ENCODE measurements around the gene RELB.
A peak's percentile ranks its signal among the peaks of the same experiment; 100 is the strongest.
"Not testable (repeated sequence)": the region's sequence is repeated elsewhere in the genome, so short reads cannot be mapped to it uniquely, and the experiment has no call there.

Gene RELB

GRCh38 chr19:44993526-44993925, 7.7 kb upstream of the RELB start:
- Histone ChIP-seq H2AFZ (ENCODE audit: low read depth, low read length, severe bottlenecking) (no peak overlapping the region), H3K27ac (ENCODE audit: low read depth, low read length) (peak overlapping the region; percentile 20; the same call in 1 of the 2 replicates), H3K36me3 (ENCODE audit: low read length) (no peaks in the 10 kb centered on the region), H3K4me2 (ENCODE audit: low read depth, low read length, poor library complexity, severe bottlenecking) (no peak overlapping the region), H3K79me2 (ENCODE audit: insufficient read depth, low read length) (no peaks in the 10 kb centered on the region), H3K9me3 (ENCODE audit: insufficient read depth, low read length) (no peaks in the 10 kb centered on the region), H3F3A (ENCODE audit: insufficient read depth) (peaks cover 7% of the 10 kb centered on the region), H3K4me3 (ENCODE audit: insufficient read depth, low read length, poor library complexity, severe bottlenecking) (no peak overlapping the region), H3K9ac (ENCODE audit: low read length) (no peak overlapping the region), H4K20me1 (ENCODE audit: low read depth, low read length) (no peaks in the 10 kb centered on the region), H3K9me2 (replicated peaks; ENCODE audit: insufficient read depth, low read length) (no peaks in the 10 kb centered on the region), H3K27me3 (ENCODE audit: low read length) (no peaks in the 10 kb centered on the region)
- no peak for TF ChIP-seq EZH2phosphoT487 (conservative IDR thresholded peaks at IDR 0.05; ENCODE audit: low read length)
- TF ChIP-seq CTCF (IDR thresholded peaks at IDR 0.05; ENCODE audit: insufficient read depth, low read length, poor library complexity, severe bottlenecking) = no peak

GRCh38 chr19:44993926-44994537, 7.2 kb upstream of the RELB start:
- H3F3A ChIP-seq (ENCODE audit: insufficient read depth) = peaks cover 9% of the 10 kb centered on the region

GRCh38 chr19:44998025-44998424, 3.2 kb upstream of the RELB start:
- TF ChIP-seq CTCF (IDR thresholded peaks at IDR 0.05; ENCODE audit: insufficient read depth, low read length, poor library complexity, severe bottlenecking) (no peak), EZH2phosphoT487 (conservative IDR thresholded peaks at IDR 0.05; ENCODE audit: low read length) (no peak)
- H3K27ac ChIP-seq (ENCODE audit: low read depth, low read length) = peak overlapping the region; percentile 97
- no peak overlapping the region for H2AFZ ChIP-seq (ENCODE audit: low read depth, low read length, severe bottlenecking)
- no peak overlapping the region for H3K4me3 ChIP-seq (ENCODE audit: insufficient read depth, low read length, poor library complexity, severe bottlenecking)
- H3K9me2 ChIP-seq (replicated peaks; ENCODE audit: insufficient read depth, low read length) = no peaks in the 10 kb centered on the region
- H3K79me2 ChIP-seq (ENCODE audit: insufficient read depth, low read length) = peaks cover 9% of the 10 kb centered on the region
- peaks cover 29% of the 10 kb centered on the region for H3F3A ChIP-seq (ENCODE audit: insufficient read depth)
- H3K9ac ChIP-seq (ENCODE audit: low read length) = no peak overlapping the region
- H3K36me3 ChIP-seq (ENCODE audit: low read length) = no peaks in the 10 kb centered on the region
- no peaks in the 10 kb centered on the region for H3K27me3 ChIP-seq (ENCODE audit: low read length)
- no peak overlapping the region for H3K4me2 ChIP-seq (ENCODE audit: low read depth, low read length, poor library complexity, severe bottlenecking)
- H4K20me1 ChIP-seq (ENCODE audit: low read depth, low read length) = no peaks in the 10 kb centered on the region
- no peaks in the 10 kb centered on the region for H3K9me3 ChIP-seq (ENCODE audit: insufficient read depth, low read length)

More at GRCh38 chr19:44993926-44994537, 7.2 kb upstream of the RELB start:
- no peak overlapping the region for H2AFZ ChIP-seq (ENCODE audit: low read depth, low read length, severe bottlenecking)
- H3K9ac ChIP-seq (ENCODE audit: low read length) = no peak overlapping the region
- H3K27ac ChIP-seq (ENCODE audit: low read depth, low read length) = peak overlapping the region; percentile 54
- no peaks in the 10 kb centered on the region for H4K20me1 ChIP-seq (ENCODE audit: low read depth, low read length)
- H3K9me2 ChIP-seq (replicated peaks; ENCODE audit: insufficient read depth, low read length) = no peaks in the 10 kb centered on the region
- H3K36me3 ChIP-seq (ENCODE audit: low read length) = no peaks in the 10 kb centered on the region
- no peak overlapping the region for H3K4me2 ChIP-seq (ENCODE audit: low read depth, low read length, poor library complexity, severe bottlenecking)
- no peak for TF ChIP-seq CTCF (IDR thresholded peaks at IDR 0.05; ENCODE audit: insufficient read depth, low read length, poor library complexity, severe bottlenecking)
- H3K79me2 ChIP-seq (ENCODE audit: insufficient read depth, low read length) = no peaks in the 10 kb centered on the region
- H3K9me3 ChIP-seq (ENCODE audit: insufficient read depth, low read length) = no peaks in the 10 kb centered on the region
- no peak overlapping the region for H3K4me3 ChIP-seq (ENCODE audit: insufficient read depth, low read length, poor library complexity, severe bottlenecking)
- H3K27me3 ChIP-seq (ENCODE audit: low read length) = no peaks in the 10 kb centered on the region

DNA sequence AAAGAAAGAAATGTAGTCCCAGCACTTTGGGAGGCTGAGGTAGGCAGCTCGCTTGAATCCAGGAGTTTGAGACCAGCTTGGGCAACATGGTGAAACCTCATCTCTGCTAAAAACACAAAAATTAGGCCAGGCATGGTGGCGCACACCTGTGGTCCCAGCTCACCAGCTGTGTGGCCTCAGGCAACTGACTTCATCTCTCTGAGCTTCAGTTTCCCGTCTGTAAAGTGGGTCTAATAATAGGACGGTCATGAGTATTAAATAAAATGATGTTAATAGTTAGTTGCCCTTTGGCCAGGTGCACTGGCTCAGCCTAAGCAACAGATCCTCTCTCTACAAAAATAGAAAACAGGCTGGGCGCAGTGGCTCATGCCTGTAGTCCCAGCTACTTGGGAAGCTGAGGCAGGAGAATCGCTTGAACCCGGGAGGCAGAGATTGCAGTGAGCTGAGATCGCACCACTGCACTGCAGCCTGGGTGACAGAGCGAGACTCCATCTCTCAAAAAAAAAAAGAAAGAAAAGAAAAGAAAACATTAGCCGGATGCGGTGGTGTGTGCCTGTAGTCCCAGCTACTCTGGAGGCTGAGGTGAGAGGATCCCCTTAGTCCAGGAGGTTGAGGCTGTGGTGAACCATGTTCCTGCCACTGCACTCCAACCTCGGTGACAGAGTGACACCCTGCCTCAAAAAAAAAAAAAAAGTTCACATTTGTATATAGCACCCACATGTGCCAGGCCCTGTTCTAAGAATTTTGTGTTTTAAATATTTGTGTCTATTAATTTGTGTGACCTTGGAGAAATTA, 1.9 kb upstream of the RELB start:
- H3K9ac ChIP-seq (ENCODE audit: low read length) = peak overlapping the region; percentile 43
- H3F3A ChIP-seq (ENCODE audit: insufficient read depth) = peaks cover 29% of the 10 kb centered on the region
- not testable (repeated sequence) for H3K36me3 ChIP-seq (ENCODE audit: low read length); H4K20me1 ChIP-seq (ENCODE audit: low read depth, low read length); H3K9me3 ChIP-seq (ENCODE audit: insufficient read depth, low read length); H2AFZ ChIP-seq (ENCODE audit: low read depth, low read length, severe bottlenecking); H3K27me3 ChIP-seq (ENCODE audit: low read length); H3K9me2 ChIP-seq (replicated peaks; ENCODE audit: insufficient read depth, low read length)
- H3K79me2 ChIP-seq (ENCODE audit: insufficient read depth, low read length) = peaks cover 14% of the 10 kb centered on the region
- peak overlapping the region; percentile 19 for H3K4me3 ChIP-seq (ENCODE audit: insufficient read depth, low read length, poor library complexity, severe bottlenecking)
- H3K4me2 ChIP-seq (ENCODE audit: low read depth, low read length, poor library complexity, severe bottlenecking) = peak overlapping the region; percentile 70
- H3K27ac ChIP-seq (ENCODE audit: low read depth, low read length) = peak overlapping the region; percentile 97

- Histone ChIP-seq H3F3A (ENCODE audit: insufficient read depth) (peaks cover 29% of the 10 kb centered on the region), H3K4me3 (ENCODE audit: insufficient read depth, low read length, poor library complexity, severe bottlenecking) (peak overlapping the region; percentile 37), H3K79me2 (ENCODE audit: insufficient read depth, low read length) (peaks cover 15% of the 10 kb centered on the region), H3K27ac (ENCODE audit: low read depth, low read length) (peak overlapping the region; percentile 97), H3K9ac (ENCODE audit: low read length) (peak overlapping the region; percentile 98), H3K4me2 (ENCODE audit: low read depth, low read length, poor library complexity, severe bottlenecking) (peak overlapping the region; percentile 70)
- not testable (repeated sequence) for H3K9me3 ChIP-seq (ENCODE audit: insufficient read depth, low read length); H3K36me3 ChIP-seq (ENCODE audit: low read length); H4K20me1 ChIP-seq (ENCODE audit: low read depth, low read length); H3K9me2 ChIP-seq (replicated peaks; ENCODE audit: insufficient read depth, low read length); H3K27me3 ChIP-seq (ENCODE audit: low read length); H2AFZ ChIP-seq (ENCODE audit: low read depth, low read length, severe bottlenecking)
Observed at GRCh38 chr19:45000665-45001064, 599 bp upstream of the RELB start.
